ENCODE results near the gene RPS6KA3. TPM values are rescaled to one million over a fixed set of nuclear protein-coding genes. Genes with fewer than 3 reads are reported as not detected.

Gene RPS6KA3
- 14.9 and 51.4 TPM in 2 replicates for total RNA-seq (2011; cell fraction: chromatin; rRNA removed; ENCODE audit: low replicate concordance)
- 6.5 and 9.7 TPM in 2 replicates for total RNA-seq (2011; cell fraction: nucleolus; rRNA removed)
- total RNA-seq (2011; cell fraction: nucleoplasm; rRNA removed): 19.4 and 38.2 TPM in 2 replicates
- total RNA-seq (2014; rRNA removed) (22.0 and 22.9 TPM in 2 replicates), total RNA-seq (2014; rRNA removed; fragmentation: Illumina TruSeq; extraction: Trizol) (48.8 and 59.8 TPM in 2 replicates), total RNA-seq (2015; rRNA removed; fragmentation: Illumina TruSeq; extraction: Trizol) (33.3 and 37.4 TPM in 2 replicates), total RNA-seq (2021) (42.6 and 45.2 TPM in 2 replicates), polyA plus RNA-seq (2011; rRNA removed) (39.0 and 61.9 TPM in 2 replicates), polyA plus RNA-seq (2014; fragmentation: Illumina TruSeq; extraction: Trizol) (39.9 and 40.3 TPM in 2 replicates), polyA plus RNA-seq (2014; fragmentation: Nextera tagmentation; extraction: Ambion mirVana) (10 to 100 TPM; 10.9 to 21.9 TPM), polyA plus RNA-seq (2014; rRNA removed) (26.6 and 27.1 TPM in 2 replicates), polyA minus RNA-seq (2011; rRNA and poly(A)+ RNA removed) (70.3 and 106 TPM in 2 replicates), Bru-seq, nascent RNA (percentile 80 among the genes with signal in this experiment), BruChase-seq, experiment 1, labeled RNA remaining after a 2-hour chase (percentile 89 among the genes with signal in this experiment), BruChase-seq, experiment 2, labeled RNA remaining after a 6-hour chase (percentile 89 among the genes with signal in this experiment)
- 20.5 and 23.2 TPM in 2 replicates for polyA plus RNA-seq (2011; cell fraction: cytosol; rRNA removed)
- polyA plus RNA-seq (2011; cell fraction: nucleus; rRNA removed): 16.6 TPM in 2 replicates
- polyA plus RNA-seq (2012): 28.0 and 29.8 TPM in 2 replicates
- 38.7 and 52.2 TPM in 2 replicates for polyA minus RNA-seq (2011; cell fraction: cytosol; rRNA and poly(A)+ RNA removed)
- 8.2 and 13.3 TPM in 2 replicates for polyA minus RNA-seq (2011; cell fraction: nucleus; rRNA and poly(A)+ RNA removed)
- long read RNA-seq, experiment 1, full-length matches to known transcripts: 212 of 306 reads
- long read RNA-seq, experiment 1, partial matches to known transcripts: 22 of 306 reads
- long read RNA-seq, experiment 1, other reads (novel, unspliced or antisense): 72 of 306 reads
- long read RNA-seq, experiment 2, full-length matches to known transcripts: 6 of 29 reads
- long read RNA-seq, experiment 2, partial matches to known transcripts: 1 of 29 reads
- long read RNA-seq, experiment 2, other reads (novel, unspliced or antisense): 22 of 29 reads
- long read RNA-seq, experiment 3, partial matches to known transcripts: 2 of 5 reads
- long read RNA-seq, experiment 3, other reads (novel, unspliced or antisense): 1 of 5 reads

- Histone ChIP-seq H3K9me1 (ENCODE audit: control insufficient read depth, insufficient read depth, low read length) (no peaks in the 10 kb centered on the region), H2AFZ (ENCODE audit: low read depth, low read length) (peak within 1 kb of the TSS; percentile 93), H3K79me2 (ENCODE audit: control insufficient read depth, insufficient read depth, low read length) (peaks cover 44% of the 10 kb centered on the region), H3K27ac (ENCODE audit: extremely low read depth, low read depth, low read length) (peak within 1 kb of the TSS; percentile 93), H3K9me3 (replicated peaks; ENCODE audit: control insufficient read depth, insufficient read depth, low read depth, low read length) (no peaks in the 10 kb centered on the region), H4K20me1 (replicated peaks; ENCODE audit: control insufficient read depth, insufficient read depth, low read length) (no peaks in the 10 kb centered on the region), H3K27me3 (ENCODE audit: control insufficient read depth in 2 of 2, insufficient read depth in 2 of 2, low read length in 2 of 2) (no peaks in the 10 kb centered on the region), H3K4me2 (ENCODE audit: insufficient read depth, low read length) (peak within 1 kb of the TSS; percentile 90), H3K36me3 (ENCODE audit: control insufficient read depth, insufficient read depth, low read length) (no peaks in the 10 kb centered on the region), H3K9ac (ENCODE audit: insufficient read depth in 1 of 2, low read depth in 2 of 2, low read length in 2 of 2) (peak within 1 kb of the TSS; percentile 84 to 95), H3K4me1 (replicated peaks in 1 of 2; ENCODE audit: control insufficient read depth in 2 of 2, insufficient read depth in 2 of 2, low read length in 2 of 2) (peaks cover 14 to 23% of the 10 kb centered on the region in 2 experiments), H3K4me3 (peak within 1 kb of the TSS; percentile 90)
- ATAC-seq (peak; percentile 92), DNase-seq (ENCODE audit: extremely low read depth in 1 of 4, low spot score in 3 of 4) (peak; percentile 89 to 91 (median 90)), FAIRE-seq (peak; percentile 86)
- 2% methylated on average over 20 of the region's 77 CpGs for WGBS (ENCODE audit: insufficient coverage, low coverage, missing lambda C conversion rate)
- ChIA-PET POLR2A (interaction anchor here (1.1 kb wide), 2 partner anchors 9 to 126 kb away, joined by 4 read pairs; partner anchors contain the start of gene EIF1AX), CTCF (ENCODE audit: low intra/inter-chr PET ratio) (no interaction called here)
- in situ Hi-C loops (cut with MboI): no loop called here
- intact Hi-C loops (cut with micrococcal nuclease): loop anchor here (5.0 to 10.0 kb wide), 2 partner anchors 45 to 98 kb away; no protein-coding TSS in a partner anchor
- BruUV-seq (replicated peaks): no TSS peak
- TF ChIP-seq CBX1 (IDR thresholded peaks at IDR 0.05; ENCODE audit: low read depth) (no peak), CREBBP (IDR thresholded peaks at IDR 0.05; ENCODE audit: low read depth, low read length) (no peak), POLR2AphosphoS5 (IDR thresholded peaks at IDR 0.05; ENCODE audit: control insufficient read depth, insufficient read depth, low read depth, low read length) (peak; percentile 53)
Measured at GRCh38 chrX:20266810-20267606, at the start of gene RPS6KA3. Gene RPS6KA3 (minus strand): TSS chrX:20266909. CDS start chrX:20266632, 277 bp downstream.
